Glomerular endothelial cell (primary cell): ENCODE measurements around the gene PSPH. TPM values are rescaled to one million over a fixed set of nuclear protein-coding genes. Genes with fewer than 3 reads are reported as not detected.

ENCODE experiments used
- total RNA-seq: library from RNA; depleted of rRNA; stranded (reverse); fragments of >200 nt; gene quantifications from 2 replicates; pipeline ENCODE4 v1.2.3, GENCODE V29; 2015

PSPH gene
- total RNA-seq, 1 donor from 2014 or later: 30.1 TPM

Other genes starting within 250 kb of the PSPH start
- gene SEPTIN14, start 188.7 kb downstream of the PSPH start, total RNA-seq: not detected in 2 replicates
- 2.2 and 8.4 TPM in 2 replicates for gene ZNF713, start 164.0 kb downstream of the PSPH start, total RNA-seq
- 8.2 and 10.2 TPM in 2 replicates for gene MRPS17, start 99.6 kb downstream of the PSPH start, total RNA-seq
- 52.0 and 58.7 TPM in 2 replicates for gene NIPSNAP2, start 86.9 kb downstream of the PSPH start, total RNA-seq
- 120 and 154 TPM in 2 replicates for gene CCT6A, start 321 bp upstream of the PSPH start, total RNA-seq
- gene SUMF2, start 12.8 kb upstream of the PSPH start, total RNA-seq: 102 and 108 TPM in 2 replicates
- gene PHKG1, start 41.5 kb upstream of the PSPH start, total RNA-seq: 0.10 and 0.35 TPM in 2 replicates
- gene CHCHD2, start 55.0 kb upstream of the PSPH start, total RNA-seq: 395 and 453 TPM in 2 replicates
- gene NUPR2, start 65.0 kb upstream of the PSPH start, total RNA-seq: not detected in 2 replicates